Activated CD8-positive, alpha-beta memory T cell treated with anti-CD3 and anti-CD28 coated beads, Interleukin-2, amount 50 U/mL, for 48 hours (primary cell): ENCODE results near the gene NRG2.
A peak's percentile ranks its signal among the peaks of the same experiment; 100 is the strongest.

Source experiments
- DNase-seq: peaks from one replicate; pipeline ENCODE4 v3.0.0-alpha.2; 2020

Gene NRG2

DNA sequence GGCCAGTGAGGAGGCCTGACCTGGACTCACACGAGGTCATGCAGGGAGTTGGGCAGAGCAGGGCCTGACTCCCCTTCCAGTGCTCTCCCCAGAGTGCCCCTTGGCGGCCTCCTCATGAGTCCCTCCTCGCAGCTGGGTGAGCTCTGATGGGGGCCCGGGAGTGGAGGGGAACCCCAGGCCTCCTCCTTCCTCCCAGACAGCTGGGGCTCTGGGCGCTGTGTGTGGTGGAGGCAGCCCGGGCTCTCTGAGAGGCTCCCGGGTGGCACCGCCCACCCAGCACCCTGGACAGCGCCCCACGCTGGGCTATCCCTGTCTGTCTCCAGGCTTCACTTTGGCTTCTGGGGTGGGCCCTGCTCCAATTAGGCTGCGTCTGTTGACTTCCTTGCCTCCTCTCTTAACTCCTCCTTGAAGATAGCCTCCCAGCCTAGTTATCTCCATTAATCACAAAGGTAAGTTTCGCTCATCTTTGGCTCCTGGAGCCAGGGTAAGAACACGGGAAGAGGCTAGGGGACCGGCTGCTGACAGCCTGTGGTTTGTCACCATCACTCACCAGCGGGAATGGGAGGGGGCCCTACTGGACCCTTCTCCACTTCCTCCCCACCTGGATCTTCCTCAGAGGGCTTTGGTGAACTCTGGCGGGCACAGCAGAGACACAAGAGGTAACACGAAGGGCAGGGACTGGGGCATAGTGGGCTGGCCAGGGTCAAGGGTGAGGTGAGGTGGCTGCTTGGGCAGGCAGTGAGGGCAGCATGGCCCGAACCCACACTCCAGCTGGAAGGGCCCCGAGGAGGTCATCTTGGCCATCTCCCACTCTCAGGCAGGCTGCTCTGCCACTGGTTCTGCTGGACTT, 234.4 kb downstream of the NRG2 start:
- peak; percentile 75 for DNase-seq

DNA sequence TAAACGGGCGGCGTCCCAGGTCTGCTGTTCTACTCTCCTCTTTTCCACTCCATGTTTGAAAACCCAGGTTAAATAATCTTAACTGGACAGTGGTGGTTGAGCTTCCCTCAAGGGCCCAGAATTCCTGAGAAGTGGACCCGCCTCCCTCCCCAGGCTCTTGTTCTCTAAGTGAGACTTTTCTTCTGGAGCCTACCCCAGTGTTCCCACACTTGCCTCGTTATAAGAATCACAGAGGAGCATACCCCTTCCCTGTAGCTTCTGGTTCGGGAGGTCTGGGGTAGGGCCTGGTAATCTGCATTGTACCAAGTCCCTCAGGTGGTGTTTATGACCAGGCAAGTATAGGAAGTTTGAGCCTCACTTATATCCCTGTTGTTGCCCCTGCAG, 235.5 kb downstream of the NRG2 start:
- DNase-seq, result no peak

DNA sequence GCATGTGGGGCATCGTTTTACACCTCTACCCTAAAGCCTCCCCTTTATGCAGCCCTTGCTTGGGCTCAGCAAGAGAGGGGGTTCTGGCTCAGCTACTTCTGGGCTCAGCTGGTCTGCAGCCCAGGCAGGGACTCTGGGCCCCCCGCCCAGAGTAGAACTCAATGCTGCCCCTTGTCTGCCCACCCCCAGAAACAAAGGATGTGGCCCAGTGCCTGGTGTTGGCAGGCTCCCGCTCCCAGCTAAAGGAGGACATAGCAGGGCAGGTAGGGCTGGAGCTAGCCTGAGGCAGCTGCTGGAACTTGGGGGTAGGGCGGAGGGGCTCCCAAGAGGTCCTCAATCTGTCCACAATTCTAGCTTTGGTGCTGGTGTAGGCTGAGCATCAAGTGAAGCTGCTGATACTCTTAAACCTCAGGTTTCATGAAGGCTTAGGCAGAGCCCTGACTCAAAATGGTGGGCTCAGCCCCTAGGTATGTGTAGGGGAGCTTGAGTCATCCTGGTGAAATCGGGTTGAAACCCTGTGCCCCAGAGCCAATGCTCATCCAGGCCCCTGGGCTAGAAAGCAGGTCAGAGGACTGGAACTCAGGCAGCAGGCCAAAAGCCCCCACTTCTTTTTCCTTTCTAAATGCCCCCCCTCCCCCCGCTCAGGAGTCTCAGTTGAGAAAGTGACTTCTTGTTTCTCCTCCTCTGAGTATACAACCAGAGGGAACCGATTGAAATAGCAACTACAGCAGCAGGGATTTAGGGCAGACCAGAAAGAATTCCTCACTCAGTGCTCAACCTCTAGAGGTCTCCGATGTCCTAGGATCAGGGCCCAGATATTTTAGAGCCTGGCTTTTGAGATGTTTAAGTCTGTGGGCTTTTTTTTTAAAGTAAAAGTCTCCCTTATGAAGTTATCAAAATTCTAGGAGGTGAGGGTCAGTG, 236.1 kb downstream of the NRG2 start:
- no peak for DNase-seq

DNA sequence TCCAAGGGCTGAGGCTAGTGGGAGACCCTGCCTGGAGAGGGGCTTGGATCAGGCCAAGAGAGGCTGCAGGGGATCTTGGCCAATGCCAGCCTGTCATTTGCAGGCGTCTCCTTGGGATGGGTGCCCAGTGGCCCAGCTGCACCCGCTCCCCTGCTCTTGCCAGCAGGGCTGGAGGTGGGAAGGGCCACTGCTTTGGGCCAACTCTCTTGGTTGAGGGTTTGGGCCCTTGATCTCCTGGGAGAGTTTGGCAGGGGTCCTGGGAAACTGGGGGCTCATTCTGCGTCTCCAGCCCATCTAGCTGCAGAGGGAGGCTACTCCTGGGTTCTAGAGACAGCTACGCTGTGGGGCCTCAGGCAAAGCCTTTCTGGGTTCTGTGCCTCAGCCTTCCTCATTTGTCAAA, 237.0 kb downstream of the NRG2 start:
- DNase-seq, result no peak

GRCh38 chr5:139805545-139805944, 237.6 kb downstream of the NRG2 start:
- DNase-seq, result no peak

DNA sequence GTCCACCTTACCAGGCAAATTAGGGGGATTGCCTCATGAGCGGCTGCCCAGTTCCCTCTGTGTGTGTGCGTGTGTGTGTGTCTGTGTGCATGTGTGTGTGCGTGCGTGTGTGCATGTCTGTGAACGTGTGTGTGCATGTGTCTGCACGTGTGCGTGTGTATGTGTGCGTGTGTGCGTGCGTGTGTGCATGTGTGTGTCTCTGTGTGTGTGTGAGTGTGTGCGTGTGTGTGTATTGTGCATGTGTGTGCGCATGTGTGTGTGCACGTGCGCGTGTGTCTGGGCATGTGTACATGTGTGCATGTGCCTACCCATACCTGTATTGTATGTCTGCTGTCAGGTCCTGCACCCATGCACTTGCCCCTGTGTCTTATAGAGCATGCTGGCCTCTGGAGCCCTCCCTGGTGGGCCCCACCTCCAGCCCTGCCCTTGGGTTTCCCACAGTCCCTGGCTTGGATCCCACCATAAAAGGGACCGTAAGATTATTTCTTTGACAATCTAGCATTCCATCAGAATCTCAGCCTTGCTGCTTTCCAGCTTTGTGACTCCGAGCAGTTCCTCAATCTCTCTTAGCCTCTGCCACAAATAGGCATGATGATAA, 238.2 kb downstream of the NRG2 start:
- no peak for DNase-seq

DNA sequence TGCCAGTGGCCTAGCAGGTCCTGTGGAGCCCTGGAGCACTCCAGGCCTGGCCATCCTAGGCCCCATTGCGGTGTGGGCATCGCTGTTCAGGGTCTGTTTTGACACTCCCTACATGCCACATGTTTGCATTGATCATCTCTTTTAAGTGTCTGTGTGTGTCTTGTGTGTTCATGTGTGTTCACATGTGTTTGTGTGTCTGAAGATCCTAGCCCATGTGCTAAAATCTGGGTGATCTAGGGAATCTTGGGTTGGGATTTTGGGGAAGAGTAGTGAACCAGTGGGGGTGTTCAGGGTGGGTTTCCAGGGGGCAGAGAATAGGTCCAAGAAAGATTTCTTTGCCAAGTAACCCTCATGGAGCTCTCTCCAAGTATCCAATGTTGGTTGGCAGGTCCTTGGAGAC, 239.1 kb downstream of the NRG2 start:
- no peak for DNase-seq

GRCh38 chr5:139799359-139799758, 243.7 kb downstream of the NRG2 start:
- no peak for DNase-seq

DNA sequence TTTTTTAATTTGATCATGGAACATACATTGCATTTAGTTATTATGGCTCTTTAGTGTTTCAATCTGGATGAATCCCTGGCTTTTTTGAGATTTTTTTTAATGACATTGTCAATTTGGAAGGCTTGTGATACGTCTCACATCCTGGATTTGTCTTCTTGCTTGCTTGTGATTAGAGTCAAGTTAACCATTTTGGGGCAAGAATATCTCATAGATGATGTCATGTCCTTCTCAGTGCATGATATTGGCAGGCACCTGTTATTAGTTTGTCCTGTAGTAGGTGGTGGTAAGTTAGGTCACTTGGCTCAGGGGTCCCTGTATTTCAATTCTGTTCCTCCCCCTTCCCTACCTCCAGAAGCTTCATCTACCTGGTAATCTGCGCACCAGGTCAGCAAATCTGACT, 244.2 kb downstream of the NRG2 start:
- no peak for DNase-seq

DNA sequence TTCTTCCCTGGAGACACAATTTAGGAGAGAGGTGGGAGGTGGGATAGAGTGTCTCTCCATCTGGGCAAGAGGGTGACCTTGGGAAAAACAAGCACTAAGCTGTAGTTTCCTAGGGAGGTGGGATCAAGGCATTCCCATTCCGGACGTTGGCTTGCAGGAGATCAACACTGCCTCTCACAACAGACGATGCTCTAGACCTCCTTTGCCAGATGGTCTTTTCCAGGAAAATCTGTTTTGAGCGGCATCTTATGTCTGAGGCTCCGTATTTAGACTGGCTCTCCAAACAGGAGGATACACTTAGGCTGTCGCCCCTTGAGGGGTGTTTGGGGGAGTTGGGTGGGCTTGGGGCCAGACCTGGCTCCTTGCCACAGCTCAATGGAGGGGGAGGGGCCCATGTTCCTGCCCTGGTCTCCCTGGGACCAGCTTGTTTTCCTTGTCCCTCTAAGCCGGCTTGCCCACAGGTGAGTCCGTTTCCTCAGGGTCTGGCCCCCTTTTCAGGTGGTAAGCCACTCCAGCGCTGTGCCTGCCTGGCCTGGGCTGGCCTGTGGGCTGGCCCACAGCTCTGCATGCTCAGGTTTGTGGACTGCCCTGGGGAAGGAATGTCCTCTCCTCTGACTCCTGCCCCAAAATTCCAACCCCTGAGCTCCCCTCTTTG, 245.1 kb downstream of the NRG2 start:
- no peak for DNase-seq

DNA sequence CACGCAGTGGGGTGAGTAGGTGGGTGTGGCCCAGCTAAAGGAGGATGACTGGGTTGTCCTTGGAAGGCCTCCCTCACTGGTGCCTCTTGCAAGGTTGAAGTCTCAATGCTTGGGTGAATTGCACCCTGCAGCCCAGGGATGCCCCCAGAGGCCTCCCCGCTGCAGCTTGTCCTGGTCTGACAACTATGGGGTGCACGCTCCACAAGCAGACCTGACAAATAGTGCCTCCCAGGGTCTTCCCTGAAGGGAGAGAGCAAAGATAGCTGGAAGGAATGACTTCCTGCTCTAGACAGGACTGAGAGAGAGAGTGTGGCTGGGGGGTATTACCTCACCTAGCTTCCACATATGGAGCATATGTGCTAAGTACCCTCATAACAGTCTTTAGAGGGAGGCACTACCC, 245.8 kb downstream of the NRG2 start:
- DNase-seq, result no peak
